ENCODE measurements around the gene ZFP82. TPM values are rescaled to one million over a fixed set of nuclear protein-coding genes. Genes with fewer than 3 reads are reported as not detected.

The ZFP82 gene
- polyA plus RNA-seq, 1 donor (not counting 4 experiments of a cell fraction or from before 2014, with no cell fraction given), result 3.2 TPM

DNA sequence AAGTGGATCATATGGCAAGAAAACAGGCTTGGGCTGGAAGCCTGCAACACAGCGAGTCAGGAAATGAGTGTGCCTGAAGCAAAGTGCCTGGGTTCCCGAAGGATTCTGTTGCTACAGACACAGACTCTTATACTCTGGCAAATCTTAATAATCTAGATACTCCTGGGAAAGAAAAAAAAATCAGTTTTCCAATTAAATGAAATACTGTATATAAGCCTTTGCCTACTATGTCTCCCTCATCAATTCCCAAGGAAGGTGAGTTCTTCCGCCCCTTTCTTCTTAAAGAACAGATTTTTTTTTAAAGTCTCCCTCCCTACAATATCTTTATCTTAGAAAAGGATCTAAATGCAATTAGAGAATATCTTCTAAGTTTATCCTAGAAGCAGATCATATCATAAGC is 10.3 kb downstream of the ZFP82 start:
- TF ChIP-seq, protein P1, sequence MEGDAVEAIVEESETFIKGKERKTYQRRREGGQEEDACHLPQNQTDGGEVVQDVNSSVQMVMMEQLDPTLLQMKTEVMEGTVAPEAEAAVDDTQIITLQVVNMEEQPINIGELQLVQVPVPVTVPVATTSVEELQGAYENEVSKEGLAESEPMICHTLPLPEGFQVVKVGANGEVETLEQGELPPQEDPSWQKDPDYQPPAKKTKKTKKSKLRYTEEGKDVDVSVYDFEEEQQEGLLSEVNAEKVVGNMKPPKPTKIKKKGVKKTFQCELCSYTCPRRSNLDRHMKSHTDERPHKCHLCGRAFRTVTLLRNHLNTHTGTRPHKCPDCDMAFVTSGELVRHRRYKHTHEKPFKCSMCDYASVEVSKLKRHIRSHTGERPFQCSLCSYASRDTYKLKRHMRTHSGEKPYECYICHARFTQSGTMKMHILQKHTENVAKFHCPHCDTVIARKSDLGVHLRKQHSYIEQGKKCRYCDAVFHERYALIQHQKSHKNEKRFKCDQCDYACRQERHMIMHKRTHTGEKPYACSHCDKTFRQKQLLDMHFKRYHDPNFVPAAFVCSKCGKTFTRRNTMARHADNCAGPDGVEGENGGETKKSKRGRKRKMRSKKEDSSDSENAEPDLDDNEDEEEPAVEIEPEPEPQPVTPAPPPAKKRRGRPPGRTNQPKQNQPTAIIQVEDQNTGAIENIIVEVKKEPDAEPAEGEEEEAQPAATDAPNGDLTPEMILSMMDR (optimal IDR thresholded peaks at IDR 0.05 in 1 of 3, IDR thresholded peaks at IDR 0.05 in 1 of 3, conservative IDR thresholded peaks at IDR 0.05 in 1 of 3; ENCODE audit: extremely low read depth in 1 of 3, insufficient read depth in 2 of 3, low read length in 3 of 3), result no peak
- TF ChIP-seq EZH2 (IDR thresholded peaks at IDR 0.05; ENCODE audit: low read length), result no peak
- Histone ChIP-seq H2AFZ (ENCODE audit: control insufficient read depth, low read length) (no peak overlapping the region), H4K20me1 (ENCODE audit: control insufficient read depth, extremely low read depth, insufficient read depth, low read length) (no peaks in the 10 kb centered on the region), H3K79me2 (ENCODE audit: control insufficient read depth, insufficient read depth, low read length) (no peaks in the 10 kb centered on the region), H3K4me2 (ENCODE audit: control insufficient read depth, extremely low read depth, insufficient read depth, low read depth, low read length) (no peak overlapping the region), H3K27ac (ENCODE audit: control insufficient read depth, insufficient read depth, low read length) (no peak overlapping the region), H3K9me3 (ENCODE audit: control insufficient read depth, low read depth, low read length) (no peaks in the 10 kb centered on the region), H3K4me1 (ENCODE audit: control insufficient read depth, extremely low read depth, insufficient read depth, low read length) (no peaks in the 10 kb centered on the region), H3K36me3 (ENCODE audit: control insufficient read depth in 2 of 2, extremely low read depth in 1 of 2, insufficient read depth in 2 of 2, low read length in 2 of 2) (peaks cover 5 to 10% of the 10 kb centered on the region in 2 experiments), H3K9ac (ENCODE audit: control insufficient read depth, extremely low read depth, insufficient read depth, low read length) (no peak overlapping the region), H3K9me1 (ENCODE audit: control insufficient read depth, extremely low read depth, insufficient read depth, low read length) (no peaks in the 10 kb centered on the region), H3K27me3 (ENCODE audit: control insufficient read depth, extremely low read depth, insufficient read depth, low read length) (no peaks in the 10 kb centered on the region), H3K4me3 (ENCODE audit: control insufficient read depth in 2 of 3, extremely low read depth in 1 of 3, insufficient read depth in 2 of 3, low read depth in 1 of 3, low read length in 3 of 3) (no peak overlapping the region)
- FAIRE-seq, result no peak
- no peak for DNase-seq (ENCODE audit: low read depth, low spot score)
- dilution Hi-C loops (cut with MboI; ENCODE audit: extremely low pct_ligation_motif_present, low sequenced_read_pairs), result no loop called here

DNA sequence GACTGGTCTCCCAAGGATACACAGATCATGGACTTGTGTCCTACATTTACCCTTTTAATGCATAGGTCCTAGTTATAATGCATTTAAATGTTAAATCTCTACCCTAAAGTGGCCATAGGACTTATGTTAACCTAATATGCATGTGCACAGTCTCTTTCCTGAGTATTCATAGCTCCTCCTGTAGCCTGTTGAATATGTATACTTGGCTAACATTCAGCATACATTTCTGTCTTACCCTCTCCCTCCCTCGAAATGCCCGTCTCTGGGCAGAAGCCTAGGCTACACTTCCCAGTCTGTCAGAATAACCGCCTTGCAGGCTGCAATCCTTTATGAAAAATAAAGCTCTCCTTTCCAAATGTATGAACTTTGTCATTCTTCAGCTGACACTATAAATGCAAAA is 13.9 kb downstream of the ZFP82 start:
- Histone ChIP-seq H3K36me3 (ENCODE audit: control insufficient read depth in 2 of 2, extremely low read depth in 1 of 2, insufficient read depth in 2 of 2, low read length in 2 of 2) (peaks cover 5 to 8% of the 10 kb centered on the region in 2 experiments), H3K9me1 (ENCODE audit: control insufficient read depth, extremely low read depth, insufficient read depth, low read length) (no peaks in the 10 kb centered on the region), H3K9ac (ENCODE audit: control insufficient read depth, extremely low read depth, insufficient read depth, low read length) (no peak overlapping the region), H3K4me3 (ENCODE audit: control insufficient read depth in 2 of 3, extremely low read depth in 1 of 3, insufficient read depth in 2 of 3, low read depth in 1 of 3, low read length in 3 of 3) (no peak overlapping the region), H3K4me1 (ENCODE audit: control insufficient read depth, extremely low read depth, insufficient read depth, low read length) (no peaks in the 10 kb centered on the region), H2AFZ (ENCODE audit: control insufficient read depth, low read length) (no peak overlapping the region), H3K27ac (ENCODE audit: control insufficient read depth, insufficient read depth, low read length) (no peak overlapping the region), H4K20me1 (ENCODE audit: control insufficient read depth, extremely low read depth, insufficient read depth, low read length) (no peaks in the 10 kb centered on the region), H3K9me3 (ENCODE audit: control insufficient read depth, low read depth, low read length) (no peaks in the 10 kb centered on the region), H3K27me3 (ENCODE audit: control insufficient read depth, extremely low read depth, insufficient read depth, low read length) (no peaks in the 10 kb centered on the region), H3K4me2 (ENCODE audit: control insufficient read depth, extremely low read depth, insufficient read depth, low read depth, low read length) (no peak overlapping the region), H3K79me2 (ENCODE audit: control insufficient read depth, insufficient read depth, low read length) (no peaks in the 10 kb centered on the region)
- FAIRE-seq (no peak), DNase-seq (ENCODE audit: low read depth, low spot score) (no peak)
- TF ChIP-seq EZH2 (IDR thresholded peaks at IDR 0.05; ENCODE audit: low read length), result no peak
- TF ChIP-seq, protein P1 (optimal IDR thresholded peaks at IDR 0.05 in 1 of 3, IDR thresholded peaks at IDR 0.05 in 1 of 3, conservative IDR thresholded peaks at IDR 0.05 in 1 of 3; ENCODE audit: extremely low read depth in 1 of 3, insufficient read depth in 2 of 3, low read length in 3 of 3), result no peak
- dilution Hi-C loops (cut with MboI; ENCODE audit: extremely low pct_ligation_motif_present, low sequenced_read_pairs), result no loop called here
